Hepatocyte (in vitro differentiated cells): ENCODE measurements around the gene SLC4A3. TPM values are rescaled to one million over a fixed set of nuclear protein-coding genes. Genes with fewer than 3 reads are reported as not detected.

ENCODE experiments used
- DNase-seq: peaks from one replicate; pipeline ENCODE4 v3.0.0-alpha.2; 2016; ENCODE audit warnings: low spot score
- H2AFZ ChIP-seq: fragments of 200-600 bp; sonication (generic); 2 replicates; pipeline ENCODE4 v1.6.0; 2016; ENCODE audit warnings: antibody characterized with exemption, mild to moderate bottlenecking
- H3K27ac ChIP-seq: fragments of 200-600 bp; sonication (generic); 2 replicates; pipeline ENCODE4 v1.5.1; 2016; ENCODE audit warnings: mild to moderate bottlenecking
- H3K27me3 ChIP-seq: fragments of 200-600 bp; sonication (generic); 2 replicates; pipeline ENCODE4 v1.6.1; 2016
- H3K36me3 ChIP-seq: fragments of 200-600 bp; sonication (generic); replicated peaks from 2 replicates; pipeline ENCODE4 v1.5.1; 2016; ENCODE audit warnings: low read depth; ENCODE audit not compliant: insufficient read depth
- H3K4me1 ChIP-seq: fragments of 200-600 bp; sonication (generic); 2 replicates; pipeline ENCODE4 v1.5.1; 2016; ENCODE audit warnings: mild to moderate bottlenecking, moderate library complexity; ENCODE audit not compliant: insufficient read depth
- H3K4me2 ChIP-seq: fragments of 200-600 bp; sonication (generic); 2 replicates; pipeline ENCODE4 v1.6.0; 2016
- H3K4me3 ChIP-seq: fragments of 200-600 bp; sonication (generic); 2 replicates; pipeline ENCODE4 v1.5.1; 2016; ENCODE audit warnings: mild to moderate bottlenecking
- H3K79me2 ChIP-seq: fragments of 200-600 bp; sonication (generic); 2 replicates; pipeline ENCODE4 v1.6.0; 2017; ENCODE audit warnings: mild to moderate bottlenecking
- H3K9me2 ChIP-seq: fragments of 200-600 bp; sonication (generic); replicated peaks from 2 replicates; pipeline ENCODE4 v1.6.0; 2017; ENCODE audit warnings: mild to moderate bottlenecking; ENCODE audit not compliant: insufficient read depth
- H3K9me3 ChIP-seq: fragments of 200-600 bp; sonication (generic); 2 replicates; pipeline ENCODE4 v1.5.1; 2016; ENCODE audit warnings: low read depth, mild to moderate bottlenecking
- H4K20me1 ChIP-seq: fragments of 200-600 bp; sonication (generic); 2 replicates; pipeline ENCODE4 v1.6.0; 2016; ENCODE audit warnings: mild to moderate bottlenecking; ENCODE audit not compliant: insufficient read depth, poor library complexity, severe bottlenecking
- CTCF ChIP-seq: fragments of 200-600 bp; sonication (generic); IDR thresholded peaks from 2 replicates; pipeline ENCODE4 v1.5.1; 2016; ENCODE audit warnings: antibody characterized with exemption, mild to moderate bottlenecking; ENCODE audit not compliant: poor library complexity
- EZH2 ChIP-seq: fragments of 200-600 bp; sonication (generic); IDR thresholded peaks from 2 replicates; pipeline ENCODE4 v1.6.1; 2016; ENCODE audit warnings: antibody characterized with exemption, mild to moderate bottlenecking, borderline replicate concordance
- EZH2phosphoT487 ChIP-seq: fragments of 200-600 bp; sonication (generic); IDR thresholded peaks from one replicate; pipeline ENCODE4 v1.6.1; 2018; ENCODE audit warnings: antibody characterized with exemption, mild to moderate bottlenecking, low read depth, moderate library complexity; ENCODE audit not compliant: unreplicated experiment, severe bottlenecking
- WGBS: methylation state at CpG from one replicate; pipeline ENCODE4 v1.1.6; 2016; ENCODE audit warnings: low lambda C conversion rate; ENCODE audit errors: missing lambda C conversion rate; 5-methylcytosine and 5-hydroxymethylcytosine counted together
- polyA plus RNA-seq: library from polyadenylated mRNA; unstranded; fragments of >200 nt; fragmentation: Nextera tagmentation; extraction: Ambion mirVana; gene quantifications from 2 replicates; pipeline ENCODE4 v1.2.1, GENCODE V29; 2016
- total RNA-seq: library from RNA; depleted of rRNA; stranded (reverse); fragments of >200 nt; gene quantifications from 2 replicates; pipeline ENCODE4 v1.2.3, GENCODE V29; 2014

The SLC4A3 gene
- total and polyA plus RNA-seq, 2 experiments from 2014 or later: 3.0 to 8.1 TPM

DNA sequence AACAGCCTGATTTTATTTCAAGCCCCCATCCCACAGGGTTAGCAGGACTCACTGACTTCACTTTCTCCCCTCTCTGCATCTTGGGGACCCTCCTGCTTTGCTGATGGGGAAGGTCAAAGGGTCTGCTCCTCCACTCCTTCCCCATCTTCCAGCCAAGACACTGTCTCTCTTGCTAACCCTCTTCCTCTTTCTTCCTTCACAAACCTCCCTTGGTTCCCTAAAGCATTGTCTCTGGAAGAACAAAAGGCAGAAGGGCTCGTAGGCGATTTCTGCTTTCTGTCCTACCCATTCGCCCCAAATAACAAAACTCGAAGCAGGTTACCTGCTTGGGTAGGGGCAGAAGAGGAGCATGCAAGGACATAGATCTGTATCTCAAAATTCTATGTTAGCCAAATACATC, 5.5 kb upstream of the SLC4A3 start:
- H3K4me3 ChIP-seq: no peak overlapping the region
- H3K36me3 ChIP-seq: no peaks in the 10 kb centered on the region
- H3K4me1 ChIP-seq: no peaks in the 10 kb centered on the region
- no peak overlapping the region for H2AFZ ChIP-seq
- no peak for DNase-seq
- no peaks in the 10 kb centered on the region for H3K27me3 ChIP-seq
- no peak overlapping the region for H3K4me2 ChIP-seq
- no peaks in the 10 kb centered on the region for H3K9me3 ChIP-seq
- H3K27ac ChIP-seq: no peak overlapping the region
- H3K9me2 ChIP-seq: no peaks in the 10 kb centered on the region
- 84% methylated on average over 4 of the region's 4 CpGs for WGBS
- no peaks in the 10 kb centered on the region for H4K20me1 ChIP-seq
- H3K79me2 ChIP-seq: no peaks in the 10 kb centered on the region
- TF ChIP-seq CTCF (no peak), EZH2phosphoT487 (no peak), EZH2 (no peak)

- Histone ChIP-seq H3K4me2 (no peak overlapping the region), H3K9me3 (no peaks in the 10 kb centered on the region), H3K9me2 (no peaks in the 10 kb centered on the region), H3K79me2 (no peaks in the 10 kb centered on the region), H3K4me3 (no peak overlapping the region), H2AFZ (no peak overlapping the region), H3K36me3 (no peaks in the 10 kb centered on the region), H3K27ac (no peak overlapping the region), H4K20me1 (no peaks in the 10 kb centered on the region), H3K27me3 (no peaks in the 10 kb centered on the region), H3K4me1 (no peaks in the 10 kb centered on the region)
- no peak for DNase-seq
- no peak for TF ChIP-seq EZH2
- TF ChIP-seq EZH2phosphoT487: no peak
- no peak for TF ChIP-seq CTCF
- 96% methylated on average over 2 of the region's 2 CpGs for WGBS
Measured at GRCh38 chr2:219622472-219622871, 5.0 kb upstream of the SLC4A3 start.

- no peak overlapping the region for H3K27ac ChIP-seq
- WGBS: 90% methylated on average over 6 of the region's 6 CpGs
Measured at GRCh38 chr2:219624565-219624964, 2.9 kb upstream of the SLC4A3 start.

More at GRCh38 chr2:219624565-219624964, 2.9 kb upstream of the SLC4A3 start:
- H3K9me2 ChIP-seq: no peaks in the 10 kb centered on the region
- no peaks in the 10 kb centered on the region for H3K79me2 ChIP-seq
- H2AFZ ChIP-seq: no peak overlapping the region
- H3K4me1 ChIP-seq: peaks cover 7% of the 10 kb centered on the region
- no peaks in the 10 kb centered on the region for H4K20me1 ChIP-seq
- no peaks in the 10 kb centered on the region for H3K9me3 ChIP-seq
- DNase-seq: no peak
- H3K4me2 ChIP-seq: no peak overlapping the region
- H3K36me3 ChIP-seq: no peaks in the 10 kb centered on the region
- TF ChIP-seq CTCF (no peak), EZH2 (no peak), EZH2phosphoT487 (no peak)
- no peaks in the 10 kb centered on the region for H3K27me3 ChIP-seq
- no peak overlapping the region for H3K4me3 ChIP-seq
